22Rv1 (cell line): Measurements from ENCODE around the gene EIF5AL1.

ENCODE experiments used
- CTCF ChIP-seq: fragments of 450-650 bp; IDR thresholded peaks from 2 replicates; pipeline ENCODE4 v1.5.1; 2017; ENCODE audit warnings: mild to moderate bottlenecking
- ZFX ChIP-seq: fragments of 450-650 bp; IDR thresholded peaks from 2 replicates; pipeline ENCODE4 v1.6.1; 2017; ENCODE audit warnings: antibody characterized with exemption, borderline replicate concordance

- TF ChIP-seq CTCF = no peak
- TF ChIP-seq ZFX = no peak
Measured at GRCh38 chr10:79472951-79473350, 39.4 kb upstream of the EIF5AL1 start.
